Ectodermal cell (in vitro differentiated cells): ENCODE measurements around the gene ALDH1A3. TPM values are rescaled to one million over a fixed set of nuclear protein-coding genes. Genes with fewer than 3 reads are reported as not detected.

Experiments used
- H3K27ac ChIP-seq: 2 replicates; pipeline ENCODE4 v1.7.0; 2013; ENCODE audit warnings: mild to moderate bottlenecking, low read depth, low read length; ENCODE audit not compliant: insufficient read depth, poor library complexity, severe bottlenecking
- H3K27me3 ChIP-seq: 2 replicates; pipeline ENCODE4 v1.7.0; 2013; ENCODE audit warnings: mild to moderate bottlenecking, low read length; ENCODE audit not compliant: insufficient read depth, control insufficient read depth, poor library complexity, severe bottlenecking
- H3K36me3 ChIP-seq: one replicate; pipeline ENCODE4 v1.7.0; 2013; ENCODE audit warnings: low read length; ENCODE audit not compliant: control insufficient read depth, insufficient read depth
- H3K4me1 ChIP-seq: one replicate; pipeline ENCODE4 v1.7.0; 2013; ENCODE audit warnings: low read length; ENCODE audit not compliant: control insufficient read depth, insufficient read depth
- H3K4me3 ChIP-seq: 2 replicates; pipeline ENCODE4 v1.7.0; 2013; ENCODE audit warnings: low read depth, low read length, control low read depth; ENCODE audit not compliant: insufficient read depth
- H3K9me3 ChIP-seq: 2 replicates; pipeline ENCODE4 v1.7.0; 2013; ENCODE audit warnings: mild to moderate bottlenecking, low read length, moderate library complexity; ENCODE audit not compliant: control insufficient read depth
- WGBS, 2 experiments: methylation state at CpG; one replicate each; pipeline ENCODE4 v1.1.7; 2013; ENCODE audit warnings: missing lambda C conversion rate in 2 of 2; 5-methylcytosine and 5-hydroxymethylcytosine counted together
- polyA plus RNA-seq, 4 experiments: library from polyadenylated mRNA; stranded (reverse); fragments of 50-300 nt; gene quantifications; one replicate each; pipeline ENCODE4 v1.2.3, GENCODE V29; 2013

ALDH1A3 gene
- polyA plus RNA-seq (2013, experiment 1 of 4), result 1.6 TPM
- polyA plus RNA-seq (2013, experiment 2 of 4), result 2.5 TPM
- 1.3 TPM for polyA plus RNA-seq (2013, experiment 3 of 4)
- 1.6 TPM for polyA plus RNA-seq (2013, experiment 4 of 4)

GRCh38 chr15:100879464-100880138 is at the start of gene ALDH1A3:
ALDH1A3 (plus strand) TSS chr15:100879831; CDS start chr15:100879908, 77 bp downstream.
- peak within 1 kb of the TSS; percentile 31 for H3K4me3 ChIP-seq
- H3K4me1 ChIP-seq, result no peaks in the 10 kb centered on the region
- no peak within 1 kb of the TSS for H3K27ac ChIP-seq
- H3K36me3 ChIP-seq, result no peaks in the 10 kb centered on the region
- WGBS, 2 experiments, result 0 to 1% methylated on average over 93 of the region's 93 CpGs
- H3K27me3 ChIP-seq, result peaks cover 89% of the 10 kb centered on the region
- H3K9me3 ChIP-seq, result no peaks in the 10 kb centered on the region

DNA sequence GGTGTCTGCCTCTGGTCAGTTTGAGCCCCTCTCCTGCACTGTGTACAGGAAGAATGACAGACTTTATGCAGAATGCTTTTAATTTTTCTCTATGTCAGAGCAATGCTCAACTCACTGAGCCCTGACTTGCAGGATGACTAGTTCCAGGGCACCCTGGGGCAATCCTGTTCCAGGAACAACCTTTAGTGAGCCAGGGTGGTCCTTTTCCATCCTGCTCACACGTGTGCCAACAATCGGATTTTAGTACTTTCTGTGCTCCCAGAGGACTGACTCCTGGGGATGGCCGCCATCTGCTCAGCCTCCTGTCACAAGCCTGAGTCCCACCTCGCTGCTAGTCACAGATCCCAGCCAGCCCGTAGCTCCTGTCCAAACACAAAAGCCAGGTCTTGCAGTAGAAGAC is 48.2 kb upstream of the ALDH1A3 start:
- 91 to 93% methylated on average over 5 of the region's 5 CpGs for WGBS, 2 experiments
- Histone ChIP-seq H3K4me3 (no peak overlapping the region), H3K27me3 (no peaks in the 10 kb centered on the region)

DNA sequence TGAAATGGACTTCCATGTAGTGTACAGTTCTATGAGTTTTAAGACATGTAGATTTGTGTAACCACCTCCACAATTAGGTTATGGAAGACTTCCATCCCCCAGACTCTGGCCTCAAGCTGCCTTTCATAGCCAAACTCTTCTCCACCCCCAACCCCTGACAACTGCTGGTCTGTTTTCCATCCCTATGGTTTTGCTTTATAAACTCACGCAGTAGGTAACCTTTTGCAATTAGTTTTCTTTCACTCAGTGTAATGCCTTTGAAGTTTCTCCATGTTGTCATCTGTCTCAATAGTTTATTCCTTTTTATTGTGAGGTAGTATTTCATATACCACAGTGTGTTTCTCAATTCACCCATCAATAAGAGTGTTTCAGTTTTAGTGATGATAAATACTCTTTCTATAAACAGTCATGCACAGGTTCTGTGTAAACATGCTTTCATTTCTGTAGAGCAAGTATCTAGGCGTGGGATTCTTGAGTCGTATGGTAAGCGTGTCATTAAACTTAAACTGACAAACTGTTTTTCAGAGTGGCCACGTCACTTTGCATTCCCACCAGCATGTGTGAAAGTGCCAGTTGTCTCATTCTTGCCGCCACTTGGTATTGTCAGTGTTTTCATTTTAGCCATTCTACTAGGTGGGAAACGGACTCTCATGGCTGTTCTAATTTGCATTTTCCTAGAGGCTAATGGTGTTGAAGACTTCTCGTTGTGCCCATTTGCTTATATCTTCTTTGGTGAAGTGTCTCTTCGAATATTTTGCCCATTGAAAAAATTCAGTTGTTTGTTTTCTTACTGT is 47.3 kb upstream of the ALDH1A3 start:
- no peaks in the 10 kb centered on the region for H3K9me3 ChIP-seq
- WGBS, 2 experiments, result 95 to 96% methylated on average over 9 of the region's 9 CpGs
- H3K27ac ChIP-seq, result no peak overlapping the region
- no peaks in the 10 kb centered on the region for H3K36me3 ChIP-seq
- no peaks in the 10 kb centered on the region for H3K27me3 ChIP-seq
- no peak overlapping the region for H3K4me3 ChIP-seq
- peaks cover 7% of the 10 kb centered on the region for H3K4me1 ChIP-seq

More for the DNA sequence above, 48.2 kb upstream of the ALDH1A3 start:
- H3K36me3 ChIP-seq, result no peaks in the 10 kb centered on the region
- peaks cover 7% of the 10 kb centered on the region for H3K4me1 ChIP-seq
- no peak overlapping the region for H3K27ac ChIP-seq
- H3K9me3 ChIP-seq, result no peaks in the 10 kb centered on the region

GRCh38 chr15:100833417-100834389 is 45.9 kb upstream of the ALDH1A3 start:
- Histone ChIP-seq H3K4me3 (no peak overlapping the region), H3K27ac (no peak overlapping the region), H3K27me3 (no peaks in the 10 kb centered on the region), H3K9me3 (no peaks in the 10 kb centered on the region), H3K36me3 (no peaks in the 10 kb centered on the region), H3K4me1 (peaks cover 7% of the 10 kb centered on the region)
- 90 to 92% methylated on average over 11 of the region's 11 CpGs for WGBS, 2 experiments

DNA sequence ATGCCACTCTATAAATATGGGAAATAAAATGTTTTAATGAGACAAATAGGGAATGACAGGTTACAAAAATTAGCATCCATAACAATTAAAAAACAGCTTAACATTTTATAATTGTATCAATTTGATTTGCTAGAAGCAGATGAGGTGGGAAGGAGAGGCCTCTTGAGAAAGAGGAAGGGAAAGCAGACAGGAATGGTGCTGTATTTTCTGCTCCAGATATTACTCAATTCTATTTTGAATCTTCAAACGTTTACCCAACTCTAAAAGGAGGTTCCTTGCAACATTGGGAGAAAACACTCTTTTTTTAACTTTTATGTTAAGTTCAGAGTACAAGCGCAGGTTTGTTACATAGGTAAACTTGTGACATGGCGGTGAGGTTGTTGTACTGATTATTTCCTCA is 44.9 kb upstream of the ALDH1A3 start:
- Histone ChIP-seq H3K9me3 (no peaks in the 10 kb centered on the region), H3K36me3 (no peaks in the 10 kb centered on the region), H3K27me3 (no peaks in the 10 kb centered on the region), H3K4me3 (no peak overlapping the region), H3K4me1 (peaks cover 7% of the 10 kb centered on the region), H3K27ac (no peak overlapping the region)
- 90 to 95% methylated on average over 3 of the region's 3 CpGs for WGBS, 2 experiments

DNA sequence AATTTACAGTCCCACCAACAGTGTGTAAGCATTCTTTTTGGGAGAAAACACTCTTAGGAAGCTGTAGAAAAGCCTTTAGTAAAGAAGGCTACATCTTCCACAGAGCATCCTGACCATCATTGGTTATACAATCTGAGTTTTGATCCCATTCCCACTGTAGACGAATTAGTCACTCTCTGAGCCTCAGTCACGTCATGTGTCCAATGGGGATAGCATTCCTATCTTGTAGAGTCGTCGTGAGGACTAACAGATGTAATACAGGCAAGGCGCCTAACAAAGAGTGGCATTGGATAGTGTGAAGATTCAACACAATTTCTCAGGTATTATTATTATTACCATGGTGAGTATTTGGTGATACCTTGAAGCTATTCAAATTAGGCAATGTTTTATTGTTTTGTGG is 44.0 kb upstream of the ALDH1A3 start:
- Histone ChIP-seq H3K4me3 (no peak overlapping the region), H3K9me3 (no peaks in the 10 kb centered on the region), H3K27me3 (no peaks in the 10 kb centered on the region), H3K4me1 (peaks cover 1% of the 10 kb centered on the region), H3K36me3 (no peaks in the 10 kb centered on the region), H3K27ac (no peak overlapping the region)
- WGBS, 2 experiments, result 85 to 89% methylated on average over 5 of the region's 5 CpGs

DNA sequence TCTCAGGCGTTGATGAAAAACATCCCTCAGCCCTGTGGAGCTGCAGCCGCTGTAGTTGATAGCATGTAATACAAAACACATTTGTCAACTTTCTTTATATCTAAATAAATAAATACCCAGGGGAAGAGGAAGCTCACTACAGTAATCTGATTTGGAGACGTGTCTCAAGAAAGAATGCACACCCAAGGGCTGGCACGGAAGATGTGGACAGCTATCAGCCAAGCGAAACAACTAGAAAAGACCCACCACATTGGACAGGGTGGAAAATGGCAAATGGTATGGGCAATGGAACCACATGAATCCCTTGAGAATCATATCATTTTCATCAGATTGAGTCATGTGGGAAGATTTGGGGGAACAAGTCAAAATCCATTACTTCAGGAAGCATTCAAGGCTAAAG is 43.1 kb upstream of the ALDH1A3 start:
- WGBS, 2 experiments, result 92 to 97% methylated on average over 3 to 5 of the region's 5 CpGs
- H3K27me3 ChIP-seq, result no peaks in the 10 kb centered on the region

GRCh38 chr15:100841426-100841825 is 38.2 kb upstream of the ALDH1A3 start:
- Histone ChIP-seq H3K27ac (no peak overlapping the region), H3K27me3 (no peaks in the 10 kb centered on the region), H3K4me1 (no peaks in the 10 kb centered on the region), H3K9me3 (no peaks in the 10 kb centered on the region), H3K36me3 (no peaks in the 10 kb centered on the region), H3K4me3 (no peak overlapping the region)
- 92 to 100% methylated on average over 1 to 2 of the region's 3 CpGs for WGBS, 2 experiments

More for the DNA sequence above, 43.1 kb upstream of the ALDH1A3 start:
- Histone ChIP-seq H3K4me3 (no peak overlapping the region), H3K4me1 (no peaks in the 10 kb centered on the region), H3K27ac (no peak overlapping the region), H3K9me3 (no peaks in the 10 kb centered on the region), H3K36me3 (no peaks in the 10 kb centered on the region)

DNA sequence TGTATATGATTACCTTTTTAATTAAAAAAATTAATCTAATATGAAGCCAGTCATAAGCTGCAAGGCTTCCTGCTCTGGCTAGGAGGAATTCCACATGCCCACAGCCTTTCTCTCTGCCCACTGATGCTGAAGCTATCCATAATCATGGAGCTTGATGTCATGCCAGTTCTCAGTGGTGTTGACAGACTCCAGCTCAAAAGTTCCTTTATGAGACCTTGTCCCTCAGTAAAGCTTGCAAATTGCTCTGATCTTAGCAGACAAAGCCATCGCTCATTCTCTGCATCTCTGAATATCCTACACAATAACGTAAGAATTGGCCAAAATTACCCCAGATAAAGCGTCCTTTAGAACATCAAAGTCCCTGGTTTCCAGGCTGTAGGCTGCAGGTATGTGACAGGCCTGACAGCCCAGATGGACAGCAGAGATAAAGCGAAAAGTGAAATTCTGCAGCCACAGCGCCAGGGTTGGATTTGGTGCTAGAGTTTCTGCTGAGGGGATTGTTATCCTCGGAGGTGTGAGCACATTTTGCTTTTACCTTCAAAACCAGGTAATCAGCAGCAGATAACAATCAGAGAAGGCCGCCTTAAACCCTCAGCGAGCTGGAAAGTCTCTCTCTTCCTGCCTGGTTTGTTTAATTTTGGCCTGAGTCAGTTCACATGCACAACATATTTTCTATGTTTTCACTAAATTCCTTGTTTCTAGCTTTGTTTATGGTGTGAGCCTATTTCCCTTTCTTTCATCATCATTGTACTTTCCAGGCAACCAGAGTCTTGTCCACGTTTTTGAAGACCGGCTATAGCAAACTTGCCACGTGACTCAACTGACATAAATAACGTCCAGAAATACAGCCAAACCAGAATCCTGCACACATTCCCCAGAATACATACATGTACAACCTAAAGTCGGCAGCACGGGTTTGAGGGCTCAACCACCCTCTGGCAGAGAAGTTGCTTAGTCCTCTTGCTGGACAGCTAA is 36.6 kb upstream of the ALDH1A3 start:
- Histone ChIP-seq H3K4me3 (no peak overlapping the region), H3K36me3 (no peaks in the 10 kb centered on the region), H3K9me3 (no peaks in the 10 kb centered on the region), H3K27me3 (no peaks in the 10 kb centered on the region), H3K4me1 (no peaks in the 10 kb centered on the region), H3K27ac (no peak overlapping the region)
- WGBS, 2 experiments, result 92 to 93% methylated on average over 14 of the region's 14 CpGs
